ENCODE data around the gene ESRRG.

Gene ESRRG

GRCh38 chr1:216500273-216500967 is 222.8 kb downstream of the ESRRG start:
- TF ChIP-seq, protein P1, sequence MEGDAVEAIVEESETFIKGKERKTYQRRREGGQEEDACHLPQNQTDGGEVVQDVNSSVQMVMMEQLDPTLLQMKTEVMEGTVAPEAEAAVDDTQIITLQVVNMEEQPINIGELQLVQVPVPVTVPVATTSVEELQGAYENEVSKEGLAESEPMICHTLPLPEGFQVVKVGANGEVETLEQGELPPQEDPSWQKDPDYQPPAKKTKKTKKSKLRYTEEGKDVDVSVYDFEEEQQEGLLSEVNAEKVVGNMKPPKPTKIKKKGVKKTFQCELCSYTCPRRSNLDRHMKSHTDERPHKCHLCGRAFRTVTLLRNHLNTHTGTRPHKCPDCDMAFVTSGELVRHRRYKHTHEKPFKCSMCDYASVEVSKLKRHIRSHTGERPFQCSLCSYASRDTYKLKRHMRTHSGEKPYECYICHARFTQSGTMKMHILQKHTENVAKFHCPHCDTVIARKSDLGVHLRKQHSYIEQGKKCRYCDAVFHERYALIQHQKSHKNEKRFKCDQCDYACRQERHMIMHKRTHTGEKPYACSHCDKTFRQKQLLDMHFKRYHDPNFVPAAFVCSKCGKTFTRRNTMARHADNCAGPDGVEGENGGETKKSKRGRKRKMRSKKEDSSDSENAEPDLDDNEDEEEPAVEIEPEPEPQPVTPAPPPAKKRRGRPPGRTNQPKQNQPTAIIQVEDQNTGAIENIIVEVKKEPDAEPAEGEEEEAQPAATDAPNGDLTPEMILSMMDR (IDR thresholded peaks at IDR 0.05; ENCODE audit: borderline replicate concordance, extremely low read depth, low read length, poor library complexity, severe bottlenecking), result no peak
- TF ChIP-seq EZH2 (IDR thresholded peaks at IDR 0.05; ENCODE audit: borderline replicate concordance, low read depth, low read length, severe bottlenecking), result no peak
- DNase-seq, result no peak
- no peaks in the 10 kb centered on the region for H3K36me3 ChIP-seq (ENCODE audit: insufficient read depth, low read length)
- H3K4me2 ChIP-seq (ENCODE audit: insufficient read depth, low read length), result no peak overlapping the region
- no peaks in the 10 kb centered on the region for H4K20me1 ChIP-seq (ENCODE audit: insufficient read depth, low read length)
- H3K9ac ChIP-seq (ENCODE audit: low read depth, low read length), result no peak overlapping the region
- no peaks in the 10 kb centered on the region for H3K9me3 ChIP-seq (ENCODE audit: insufficient read depth, low read length, severe bottlenecking)
- no peak overlapping the region for H2AFZ ChIP-seq (ENCODE audit: low read depth, low read length)
- H3K27me3 ChIP-seq (ENCODE audit: insufficient read depth, low read length, poor library complexity), result no peaks in the 10 kb centered on the region
- no peak overlapping the region for H3K4me3 ChIP-seq (ENCODE audit: low read depth in 1 of 2, low read length in 2 of 2)
- ATAC-seq (ENCODE audit: insufficient read depth, low read depth), result no peak
- H3K27ac ChIP-seq (ENCODE audit: low read length), result no peak overlapping the region
- no peaks in the 10 kb centered on the region for H3K4me1 ChIP-seq (ENCODE audit: insufficient read depth, low read length)
- no peaks in the 10 kb centered on the region for H3K79me2 ChIP-seq (ENCODE audit: insufficient read depth, low read length)

DNA sequence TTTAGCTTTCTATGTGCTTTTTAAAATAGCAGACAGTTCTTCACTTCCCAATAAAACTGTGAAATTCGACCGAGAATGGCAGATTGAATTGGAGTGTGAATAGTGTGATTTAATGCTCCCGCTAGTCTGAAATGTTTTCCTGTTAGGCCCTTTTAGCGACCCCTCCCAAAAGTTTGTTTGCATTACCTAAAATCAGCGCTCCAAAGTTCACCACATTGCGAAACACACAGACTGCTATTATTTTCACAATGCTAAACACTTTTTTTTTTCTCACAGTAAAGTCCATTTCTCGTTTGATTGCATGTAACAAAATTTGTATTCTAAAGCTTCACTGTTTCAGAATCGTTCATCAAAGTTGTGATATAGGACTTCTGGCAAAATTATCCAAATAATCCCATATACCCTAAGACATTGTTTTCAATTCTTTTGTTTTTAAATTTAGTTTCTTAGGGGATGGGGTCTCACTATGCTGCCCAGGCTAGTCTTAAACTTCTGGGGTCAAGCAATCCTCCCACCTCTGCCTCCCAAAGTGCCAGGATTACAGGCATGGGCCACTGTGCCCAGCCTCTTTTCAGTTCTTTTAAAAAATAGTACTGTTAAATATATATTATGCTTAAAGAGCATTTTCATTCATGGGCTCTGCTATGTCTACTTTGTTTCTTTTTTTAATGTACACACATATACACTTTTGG is 223.5 kb downstream of the ESRRG start:
- Histone ChIP-seq H4K20me1 (ENCODE audit: insufficient read depth, low read length) (no peaks in the 10 kb centered on the region), H3K9me3 (ENCODE audit: insufficient read depth, low read length, severe bottlenecking) (no peaks in the 10 kb centered on the region), H2AFZ (ENCODE audit: low read depth, low read length) (no peak overlapping the region), H3K4me3 (ENCODE audit: low read depth in 1 of 2, low read length in 2 of 2) (no peak overlapping the region), H3K4me2 (ENCODE audit: insufficient read depth, low read length) (no peak overlapping the region), H3K79me2 (ENCODE audit: insufficient read depth, low read length) (no peaks in the 10 kb centered on the region), H3K36me3 (ENCODE audit: insufficient read depth, low read length) (no peaks in the 10 kb centered on the region), H3K4me1 (ENCODE audit: insufficient read depth, low read length) (no peaks in the 10 kb centered on the region), H3K9ac (ENCODE audit: low read depth, low read length) (no peak overlapping the region), H3K27ac (ENCODE audit: low read length) (no peak overlapping the region), H3K27me3 (ENCODE audit: insufficient read depth, low read length, poor library complexity) (no peaks in the 10 kb centered on the region)
- DNase-seq (no peak), ATAC-seq (ENCODE audit: insufficient read depth, low read depth) (no peak)
- no peak for TF ChIP-seq EZH2 (IDR thresholded peaks at IDR 0.05; ENCODE audit: borderline replicate concordance, low read depth, low read length, severe bottlenecking)
- TF ChIP-seq, protein P1 (IDR thresholded peaks at IDR 0.05; ENCODE audit: borderline replicate concordance, extremely low read depth, low read length, poor library complexity, severe bottlenecking), result no peak

GRCh38 chr1:216498277-216498676 is 225.0 kb downstream of the ESRRG start:
- Histone ChIP-seq H3K4me2 (ENCODE audit: insufficient read depth, low read length) (no peak overlapping the region), H3K79me2 (ENCODE audit: insufficient read depth, low read length) (no peaks in the 10 kb centered on the region), H3K9me3 (ENCODE audit: insufficient read depth, low read length, severe bottlenecking) (no peaks in the 10 kb centered on the region), H3K27me3 (ENCODE audit: insufficient read depth, low read length, poor library complexity) (no peaks in the 10 kb centered on the region), H3K36me3 (ENCODE audit: insufficient read depth, low read length) (no peaks in the 10 kb centered on the region), H3K4me1 (ENCODE audit: insufficient read depth, low read length) (no peaks in the 10 kb centered on the region), H4K20me1 (ENCODE audit: insufficient read depth, low read length) (no peaks in the 10 kb centered on the region), H2AFZ (ENCODE audit: low read depth, low read length) (no peak overlapping the region), H3K27ac (ENCODE audit: low read length) (no peak overlapping the region), H3K4me3 (ENCODE audit: low read depth in 1 of 2, low read length in 2 of 2) (no peak overlapping the region), H3K9ac (ENCODE audit: low read depth, low read length) (no peak overlapping the region)
- ATAC-seq (ENCODE audit: insufficient read depth, low read depth) (no peak), DNase-seq (no peak)
- TF ChIP-seq, protein P1 (IDR thresholded peaks at IDR 0.05; ENCODE audit: borderline replicate concordance, extremely low read depth, low read length, poor library complexity, severe bottlenecking), result no peak
- TF ChIP-seq EZH2 (IDR thresholded peaks at IDR 0.05; ENCODE audit: borderline replicate concordance, low read depth, low read length, severe bottlenecking), result no peak

Measured in DND-41 (cell line).